ENCODE data around the gene KCNA2.

- TF ChIP-seq CTCF (IDR thresholded peaks at IDR 0.05) (no peak), POLR2AphosphoS5 (IDR thresholded peaks at IDR 0.05) (no peak)
Measured at GRCh38 chr1:110566836-110567235, 39.3 kb downstream of the KCNA2 start.

Measured in esophagus muscularis mucosa (tissue), 3 donors.